Inflammatory macrophage (primary cell): Measurements from ENCODE around the gene ETFA.
"Not testable (repeated sequence)": the region's sequence is repeated elsewhere in the genome, so short reads cannot be mapped to it uniquely, and the experiment has no call there.

Experiments
- DNase-seq, 2 donors: peaks; one replicate each; pipeline ENCODE4 v3.0.0-alpha.2; 2020 to 2022

ETFA gene

DNA sequence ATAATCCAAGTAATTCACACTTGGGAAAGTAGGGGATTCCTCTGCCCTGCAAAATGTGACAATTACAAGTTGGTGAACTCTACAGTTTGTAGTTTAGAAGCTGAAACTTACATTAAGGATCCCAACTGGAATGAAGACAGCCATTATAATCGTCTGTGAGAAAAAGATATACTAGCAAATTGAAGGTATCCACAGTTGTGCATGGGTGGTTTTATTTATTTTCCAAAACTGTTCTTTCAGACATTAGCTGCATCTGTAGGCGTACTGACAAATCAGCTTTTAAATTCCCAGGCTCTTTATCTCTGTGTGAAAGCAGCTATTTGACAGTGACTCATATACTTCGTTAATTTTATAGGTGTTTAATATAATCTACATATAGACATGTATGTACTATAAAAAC is 12.8 kb upstream of the ETFA start:
- DNase-seq = no peak

DNA sequence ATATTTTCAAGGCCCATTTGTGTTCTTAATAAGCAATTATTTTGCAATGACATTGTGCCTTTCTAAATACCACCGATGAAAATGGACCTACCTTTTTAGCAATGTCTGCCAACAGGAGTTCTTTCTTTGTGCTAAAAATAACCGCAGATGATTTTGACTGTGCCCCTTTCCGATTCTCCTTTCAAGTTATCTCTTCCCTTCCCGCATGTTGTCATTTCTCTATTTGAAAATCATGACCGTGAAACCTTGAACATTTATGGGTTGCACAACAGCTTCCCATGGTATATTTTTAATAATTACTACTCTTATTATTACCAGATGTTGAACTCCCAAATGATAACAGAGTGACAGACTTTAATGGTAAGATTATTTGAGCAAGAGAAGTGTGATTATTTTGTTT is 10.3 kb upstream of the ETFA start:
- DNase-seq = no peak

DNA sequence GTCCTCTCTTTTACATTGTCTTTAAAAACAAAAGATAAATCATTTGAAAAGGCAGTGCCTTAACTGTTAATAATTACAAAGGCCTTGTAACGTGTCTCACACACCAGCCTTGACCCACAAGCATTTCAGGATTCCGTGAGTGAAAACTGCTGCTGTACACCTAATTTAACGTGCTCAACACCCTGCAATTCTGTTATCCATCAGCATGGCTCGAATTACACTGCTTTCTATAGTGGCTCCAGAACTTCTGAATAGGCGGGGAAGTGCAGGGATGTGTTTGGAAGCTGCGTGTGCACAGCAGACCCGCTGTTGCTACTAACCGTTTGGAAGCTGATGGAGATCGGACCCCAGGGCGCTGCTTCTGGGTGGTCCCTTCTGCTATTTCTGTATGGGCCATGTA is 9.9 kb upstream of the ETFA start:
- no peak for DNase-seq

DNA sequence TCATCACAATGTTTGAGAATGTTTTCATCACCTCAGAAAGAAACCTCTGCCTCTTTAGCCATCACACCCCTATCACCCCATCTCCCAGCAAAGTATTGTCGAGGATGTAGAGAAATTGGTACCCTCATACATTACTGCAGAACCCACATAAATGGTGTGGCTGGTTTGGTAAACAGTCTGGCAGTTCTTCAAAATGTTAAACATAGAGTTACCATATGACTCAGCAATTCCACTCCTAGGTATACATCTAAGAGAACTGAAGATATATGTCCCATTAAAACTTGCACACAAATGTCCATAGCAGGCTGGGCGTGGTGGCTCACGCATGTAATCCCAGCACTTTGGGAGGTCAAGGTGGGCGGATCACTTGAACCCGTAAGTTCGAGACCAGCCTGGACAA is 8.7 kb upstream of the ETFA start:
- DNase-seq = no peak

DNA sequence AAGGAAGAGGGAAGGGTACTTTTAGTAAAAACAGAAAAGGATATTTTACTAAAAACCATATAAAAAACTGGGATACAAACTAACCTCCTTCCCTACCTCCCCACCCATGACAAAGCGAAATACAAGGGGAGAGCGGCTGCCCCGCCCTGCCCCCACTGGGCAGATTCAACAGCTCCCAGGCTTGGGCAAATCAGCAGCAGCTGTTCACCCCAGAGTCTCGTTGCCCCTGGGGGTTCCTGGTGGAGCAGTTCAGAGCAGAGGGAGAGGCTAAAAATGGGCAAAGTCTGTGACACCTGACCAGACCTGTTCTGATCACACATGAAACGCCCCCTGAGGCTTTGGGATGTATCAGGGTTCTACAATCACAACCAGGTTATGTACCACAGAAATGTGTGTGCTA is 2.5 kb upstream of the ETFA start:
- DNase-seq = no peak

DNA sequence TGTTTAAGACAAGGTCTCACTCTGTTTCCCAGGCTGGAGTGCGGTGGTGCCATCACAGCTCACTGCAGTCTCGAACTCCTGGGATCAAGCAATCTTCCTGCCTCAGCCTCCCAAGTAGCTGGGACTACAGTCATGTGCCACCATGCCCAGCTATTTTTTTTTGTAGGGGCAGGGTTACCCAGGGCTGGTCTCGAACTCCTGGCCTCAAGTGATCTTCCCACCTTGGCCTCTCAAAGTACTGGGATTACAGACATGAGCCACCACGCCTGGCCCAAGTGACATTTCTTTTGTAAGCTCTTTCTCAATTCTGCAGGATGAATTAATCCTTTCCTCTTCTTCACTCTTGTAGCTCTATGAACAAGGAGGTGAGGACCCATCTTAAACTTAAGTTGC is 1.9 kb upstream of the ETFA start:
- DNase-seq = not testable (repeated sequence)

DNA sequence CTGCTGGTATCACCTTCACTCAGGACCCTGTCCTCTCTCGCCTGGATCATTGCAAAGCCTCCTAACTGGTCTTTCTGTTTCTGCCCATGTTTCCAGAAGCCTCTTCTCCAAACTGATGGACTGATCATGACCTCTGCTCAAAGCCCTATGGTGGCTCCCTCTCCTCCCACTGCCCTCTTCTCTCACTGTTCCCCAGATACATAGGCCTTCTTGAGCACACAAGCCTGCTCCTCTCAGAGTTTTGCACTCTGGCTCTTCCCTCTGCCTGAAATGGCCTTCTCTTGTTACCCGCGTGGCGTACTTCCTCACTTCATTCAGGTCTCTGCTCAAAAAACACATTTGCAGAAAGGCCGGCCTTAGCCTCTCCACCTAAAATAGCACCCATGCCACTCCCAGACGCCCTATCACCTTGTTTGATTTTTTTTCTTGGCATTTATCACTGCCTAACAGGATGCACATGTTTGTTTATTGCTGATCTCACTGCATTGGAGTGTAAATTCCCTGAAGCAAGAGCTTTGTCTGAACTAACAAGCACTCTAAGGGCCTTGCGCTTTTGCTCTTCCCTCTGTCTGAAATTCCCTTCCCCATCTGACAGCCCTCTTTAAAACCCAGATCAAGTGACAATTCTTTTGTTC is 1.4 kb upstream of the ETFA start:
- no peak for DNase-seq

DNA sequence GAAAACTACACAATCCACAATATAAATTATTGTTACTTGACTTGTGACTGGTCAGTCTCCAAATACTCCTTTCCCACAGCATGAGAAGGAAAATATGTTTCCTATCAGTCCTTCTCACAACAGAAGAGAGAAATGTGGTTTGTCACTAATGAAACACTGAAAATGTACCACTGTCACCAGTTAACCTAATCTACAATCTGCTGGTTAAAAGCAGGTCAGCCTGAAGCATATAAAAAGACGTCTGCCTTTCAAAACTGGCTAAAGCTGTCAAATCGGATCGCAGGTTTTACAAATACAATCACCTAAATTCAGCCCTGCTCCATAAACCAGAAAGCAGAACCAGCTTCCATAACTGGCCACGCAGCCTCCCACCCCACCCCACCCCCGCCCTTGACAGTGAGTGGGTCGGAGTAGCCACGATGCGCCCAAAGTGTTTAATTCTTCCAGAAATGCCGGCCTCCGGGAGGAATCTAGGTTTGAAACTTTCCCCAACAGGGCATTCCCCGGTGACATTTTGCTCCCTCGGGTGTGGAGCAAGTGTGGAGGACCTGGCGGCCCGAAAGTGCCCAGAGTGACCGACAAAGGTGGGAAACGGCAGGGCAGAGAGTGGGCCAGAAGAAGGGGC is 682 bp downstream of the ETFA start:
- DNase-seq = peak; percentile 35 to 64

DNA sequence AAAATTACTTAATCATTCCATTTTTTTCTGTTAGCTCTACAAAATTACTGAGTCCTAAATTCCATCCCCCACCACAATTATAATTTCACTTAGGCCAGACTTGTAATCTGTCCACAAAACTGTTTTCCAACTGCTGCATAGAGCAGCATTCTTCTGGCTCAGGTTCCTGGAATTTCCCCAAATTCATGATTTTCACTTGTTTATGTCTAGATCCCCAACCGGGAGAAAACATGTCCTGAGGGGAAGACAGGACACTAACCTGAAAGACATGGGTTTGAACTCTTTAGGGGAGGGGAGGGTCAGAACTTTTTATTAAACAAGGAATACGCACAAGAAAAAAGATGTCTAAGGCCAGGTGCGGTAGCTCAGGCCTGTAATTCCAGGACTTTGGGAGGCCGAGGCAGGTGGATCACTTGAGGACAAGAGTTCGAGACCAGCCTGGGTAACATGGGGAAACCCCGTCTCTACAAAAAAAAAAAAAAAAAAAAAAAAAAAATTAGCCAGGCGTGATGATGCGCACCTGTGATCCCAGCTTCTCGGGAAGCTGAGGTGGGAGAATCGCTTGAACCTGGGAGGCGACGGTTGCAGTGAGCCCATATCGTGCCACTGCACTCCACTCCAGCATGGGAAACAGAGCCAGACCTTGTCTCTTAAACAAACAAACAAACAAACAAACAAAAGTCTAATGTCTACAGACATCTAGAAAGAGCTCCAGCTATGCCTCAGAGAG is 1.5 kb downstream of the ETFA start:
- DNase-seq = no peak

DNA sequence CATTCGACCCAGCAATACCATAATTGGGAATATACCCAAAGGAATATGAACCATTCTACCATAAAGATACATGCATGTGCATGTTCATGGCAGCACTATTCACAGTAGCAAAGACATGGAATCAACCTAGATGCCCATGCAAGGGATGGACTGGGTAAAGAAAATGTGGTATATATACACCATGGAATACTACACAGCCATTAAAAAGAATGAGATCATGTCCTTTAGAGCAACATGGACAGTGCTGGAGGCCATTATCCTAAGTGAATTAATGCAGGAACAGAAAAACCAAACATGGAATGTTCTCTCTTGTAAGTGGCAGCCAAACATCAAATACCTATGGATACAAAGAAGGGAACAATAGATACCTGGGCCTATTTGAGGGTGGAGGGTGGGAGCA is 7.4 kb downstream of the ETFA start:
- DNase-seq = no peak

DNA sequence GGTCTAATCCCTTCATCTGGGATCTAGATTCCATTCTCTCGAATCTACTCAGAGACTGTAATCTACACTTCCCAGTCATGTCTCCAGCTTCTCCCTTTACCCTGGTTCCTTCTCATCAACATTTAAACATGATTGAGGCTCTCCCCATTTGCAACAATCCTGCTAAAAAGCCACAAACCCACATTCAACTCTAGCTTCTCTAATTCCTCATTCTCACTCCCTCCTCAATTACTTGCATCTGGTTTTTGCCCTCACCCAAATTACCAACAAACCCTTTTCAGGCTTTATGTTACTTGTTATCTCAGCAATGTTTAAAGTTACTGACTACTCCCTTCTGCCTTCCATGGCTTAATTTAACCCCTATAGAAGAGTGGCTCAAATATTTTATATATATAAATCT is 11.5 kb downstream of the ETFA start:
- peak; percentile 25 to 41 for DNase-seq

DNA sequence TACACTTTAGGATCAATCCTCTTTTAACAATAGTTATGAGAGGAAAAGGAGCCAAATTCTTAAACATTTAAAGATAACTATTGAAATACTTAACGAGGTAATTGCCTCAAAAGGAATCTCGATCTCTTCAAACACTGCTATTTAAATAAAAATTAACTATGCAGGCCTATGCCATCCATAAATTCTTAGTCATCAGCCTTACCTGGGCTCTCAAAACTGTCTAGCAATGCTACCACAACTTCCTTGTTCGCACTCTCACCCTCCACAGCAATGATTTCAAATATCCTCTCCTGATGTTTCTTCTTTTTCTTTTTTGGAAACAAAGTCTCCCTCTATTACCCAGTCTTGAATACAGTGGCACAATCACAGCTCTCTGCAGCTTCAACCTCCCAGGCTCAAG is 12.3 kb downstream of the ETFA start:
- DNase-seq = no peak

DNA sequence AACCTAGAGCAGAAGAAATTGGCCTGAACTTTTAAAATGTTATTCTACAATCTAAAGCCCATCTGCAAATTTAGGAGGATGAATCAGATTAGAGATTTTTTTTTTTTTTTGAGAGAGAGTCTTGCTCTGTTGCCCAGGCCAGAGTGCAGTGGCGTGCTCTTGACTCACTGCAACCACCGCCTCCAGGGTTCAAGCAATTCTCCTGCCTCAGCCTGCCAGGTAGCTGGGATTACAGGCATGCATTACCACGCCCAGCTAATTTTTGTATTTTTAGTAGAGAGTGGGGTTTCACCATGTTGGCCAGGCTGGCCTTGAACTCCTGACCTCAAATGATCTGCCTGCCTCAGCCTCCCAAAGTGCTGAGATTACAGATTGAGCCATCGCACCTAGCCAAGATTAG is 13.3 kb downstream of the ETFA start:
- DNase-seq = not testable (repeated sequence)

DNA sequence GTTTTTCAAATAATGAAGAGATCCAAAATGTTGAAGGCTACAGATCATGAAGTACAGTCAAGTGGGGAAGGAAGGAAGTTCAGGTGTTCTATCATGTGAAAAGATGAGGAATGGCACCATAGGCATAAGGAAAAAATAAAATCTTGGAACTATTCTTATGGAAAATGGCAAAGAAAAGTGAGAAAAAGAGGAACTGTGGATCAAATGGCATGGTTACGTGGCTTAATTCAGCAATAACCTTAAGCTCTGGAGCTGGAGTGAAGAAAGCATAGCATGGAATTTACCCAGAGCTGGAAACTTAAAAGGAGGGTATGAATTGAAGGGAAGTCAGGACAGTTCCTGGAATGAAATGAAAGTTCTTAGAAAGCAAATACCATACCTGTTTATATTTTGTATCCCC is 14.4 kb downstream of the ETFA start:
- DNase-seq = no peak

DNA sequence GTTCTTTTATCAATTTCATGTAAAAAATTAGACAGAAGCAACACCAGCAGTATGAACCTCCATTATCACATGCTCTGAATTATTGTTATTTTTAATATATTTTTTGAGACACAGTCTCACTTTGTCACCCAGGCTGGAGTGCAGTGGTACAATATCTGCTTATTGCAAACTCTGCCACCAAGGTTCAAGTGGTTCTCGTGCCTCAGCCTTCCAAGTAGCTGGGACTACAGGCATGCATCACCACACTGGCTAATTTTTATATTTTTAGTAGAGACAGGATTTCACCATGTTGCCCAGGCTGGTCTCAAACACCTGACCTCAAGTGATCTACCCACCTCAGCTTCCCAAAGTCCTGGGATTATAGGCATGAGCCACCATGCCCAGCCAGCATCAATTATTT is 16.8 kb downstream of the ETFA start:
- DNase-seq = not testable (repeated sequence)

DNA sequence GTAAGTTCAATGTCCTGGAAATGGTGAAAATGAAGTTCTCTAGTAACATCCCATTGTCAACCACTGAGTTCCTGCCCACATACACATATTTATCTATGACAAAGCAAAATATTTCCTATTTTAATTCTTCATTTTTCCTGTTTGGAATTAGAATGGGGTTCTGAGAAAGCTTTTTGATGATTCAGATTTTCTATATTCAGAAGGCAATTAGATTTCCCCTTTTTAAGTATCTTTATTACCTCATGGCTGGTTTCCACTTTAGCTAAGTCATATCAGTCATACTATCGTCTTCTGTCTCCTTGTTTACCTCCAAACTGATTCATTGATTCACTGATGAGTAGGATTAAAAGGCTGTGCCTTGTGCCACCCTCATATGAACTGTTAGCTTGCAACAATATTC is 17.9 kb downstream of the ETFA start:
- peak in 1 of 2 donors; percentile 57 for DNase-seq

DNA sequence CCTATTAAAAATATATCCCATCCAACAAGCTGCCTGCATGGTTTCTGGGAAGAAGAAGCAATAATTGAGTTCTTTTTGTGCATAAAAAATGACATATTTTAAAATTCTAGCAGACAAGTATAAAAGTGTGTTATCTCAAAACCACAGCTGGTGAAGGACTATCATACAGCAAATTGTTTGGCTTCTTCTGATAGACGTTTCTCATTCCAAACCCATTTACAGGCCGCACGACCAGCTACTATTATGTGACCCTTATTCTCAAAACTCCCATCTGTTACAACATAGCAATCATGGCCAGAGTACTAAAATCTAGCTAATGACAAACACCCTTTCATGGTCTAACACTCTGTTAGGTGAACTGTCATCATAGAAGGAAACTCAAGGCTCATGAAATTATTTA is 21.7 kb downstream of the ETFA start:
- no peak for DNase-seq

DNA sequence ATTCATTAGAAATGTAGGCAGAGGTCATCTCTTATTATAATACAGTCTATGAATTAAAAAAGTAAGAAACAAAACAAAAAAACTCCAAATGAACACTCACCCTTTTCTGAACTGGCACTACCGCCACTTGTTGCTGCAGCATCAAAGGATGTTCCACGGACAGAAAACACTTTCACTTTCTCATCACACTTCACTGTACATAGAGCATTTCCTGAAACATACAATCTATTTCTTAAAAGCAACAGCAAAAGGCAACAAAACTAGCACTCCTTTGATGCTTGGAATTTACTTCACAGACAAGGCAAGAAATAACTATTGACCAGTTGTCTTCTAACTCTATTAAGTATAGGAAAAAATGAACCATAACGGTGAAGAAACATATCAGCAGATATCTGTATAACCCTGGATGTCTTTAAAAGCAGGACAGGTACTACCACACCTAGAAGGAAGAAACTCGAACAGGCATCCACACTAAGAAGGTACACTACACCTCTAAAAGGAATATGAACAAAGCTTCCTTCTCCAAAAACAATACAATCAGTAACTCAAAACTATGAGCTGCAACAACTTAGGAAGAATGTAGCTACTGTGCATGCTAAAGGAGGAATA is 24.9 kb downstream of the ETFA start:
- no peak for DNase-seq

DNA sequence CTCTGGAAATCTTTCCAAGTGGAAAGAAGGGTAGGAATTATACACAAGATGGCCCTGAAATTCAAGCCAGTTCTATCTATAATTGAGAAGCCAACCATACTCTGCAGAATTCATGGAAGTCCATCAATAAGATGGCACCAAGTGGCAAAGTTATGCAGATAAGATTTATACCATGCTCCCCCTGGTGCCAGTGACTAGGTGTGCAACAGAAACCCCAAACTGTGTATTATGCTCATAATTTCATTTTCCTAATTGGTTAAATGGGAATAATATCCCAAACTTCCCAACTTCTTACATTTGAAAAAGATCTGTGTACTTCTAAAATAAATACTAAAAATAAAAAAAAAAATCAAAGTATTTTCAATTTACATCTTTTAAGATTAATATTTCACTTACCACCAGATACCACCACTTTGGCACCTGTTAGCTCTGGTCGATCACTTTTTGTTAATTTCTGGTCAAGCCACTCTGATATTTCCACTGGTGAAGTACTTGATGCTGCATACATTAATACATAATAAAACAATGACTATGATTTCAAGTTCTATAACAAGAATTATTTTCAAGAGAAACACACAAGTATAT is 25.9 kb downstream of the ETFA start:
- peak in 1 of 2 donors; percentile 5 for DNase-seq

DNA sequence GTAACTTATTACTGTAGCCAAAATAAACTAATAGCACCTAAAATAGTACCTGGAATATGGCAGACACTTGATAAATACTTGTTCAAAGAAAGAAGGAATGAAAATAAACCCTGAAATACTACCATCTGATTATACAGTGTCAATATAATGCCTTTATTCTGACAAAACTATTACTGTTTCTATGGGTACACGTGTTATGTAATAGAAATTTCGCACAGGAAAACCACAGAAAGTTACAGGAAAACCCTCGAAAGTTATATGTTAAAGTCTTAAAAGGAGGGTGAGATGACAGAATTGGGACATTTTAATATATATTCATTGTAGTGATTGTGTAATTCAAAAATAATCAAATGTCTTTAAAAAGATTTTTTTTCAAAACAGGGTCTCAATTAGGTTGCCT is 28.8 kb downstream of the ETFA start:
- no peak for DNase-seq

DNA sequence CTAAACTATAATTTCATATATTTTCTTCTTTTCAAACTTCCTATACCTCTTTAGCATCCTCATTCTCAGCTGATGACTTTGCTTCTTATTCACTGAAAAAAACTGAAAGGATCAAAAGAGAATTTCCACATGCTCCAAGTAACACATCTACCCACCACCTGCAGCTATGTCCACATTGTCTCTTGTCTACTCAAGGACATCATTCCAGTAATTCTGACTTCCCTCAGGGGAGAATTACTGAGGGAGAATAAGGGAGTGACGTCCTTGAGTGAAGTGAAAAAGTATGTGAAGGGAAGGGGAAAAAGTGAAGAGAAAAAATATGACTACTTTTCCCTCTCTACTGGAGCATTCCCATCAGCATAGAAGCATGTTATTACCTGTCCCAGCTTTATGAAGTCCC is 32.6 kb downstream of the ETFA start:
- DNase-seq = no peak

DNA sequence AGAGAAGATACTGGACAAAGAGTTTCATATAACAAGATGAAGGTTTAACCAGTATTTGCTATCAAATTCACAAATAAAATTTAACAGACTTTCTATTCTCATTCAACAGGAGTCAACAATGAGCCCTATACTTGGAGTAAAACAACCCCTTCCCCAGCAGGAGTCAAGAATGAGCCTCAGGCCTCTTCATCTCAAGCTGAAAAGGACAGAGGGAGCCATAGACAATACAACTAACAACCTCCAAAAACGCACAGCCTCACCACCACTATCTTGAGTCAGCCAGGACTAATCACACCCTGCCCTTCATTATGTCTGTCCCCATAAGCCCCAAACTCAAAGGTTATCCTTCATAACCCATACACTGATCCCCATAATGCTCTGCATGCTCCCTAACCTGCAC is 36.4 kb downstream of the ETFA start:
- no peak for DNase-seq

DNA sequence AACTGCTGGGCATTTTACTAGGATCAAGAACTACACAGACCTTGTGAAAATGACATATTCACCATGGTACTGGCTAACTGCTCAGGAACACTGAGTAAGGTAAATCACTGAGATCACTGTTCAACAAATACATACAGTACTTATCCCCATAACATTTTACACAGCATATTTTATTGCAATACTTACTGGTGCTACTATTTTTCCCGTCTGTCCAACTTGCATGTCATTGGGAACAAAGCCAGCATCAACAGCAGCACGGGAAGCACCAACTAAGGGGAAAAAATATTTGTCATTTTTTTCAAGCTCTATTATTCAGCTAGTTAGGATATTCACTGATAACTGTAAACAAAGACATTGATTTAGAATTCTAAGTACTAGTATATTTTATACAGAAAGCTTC is 37.0 kb downstream of the ETFA start:
- DNase-seq = no peak

DNA sequence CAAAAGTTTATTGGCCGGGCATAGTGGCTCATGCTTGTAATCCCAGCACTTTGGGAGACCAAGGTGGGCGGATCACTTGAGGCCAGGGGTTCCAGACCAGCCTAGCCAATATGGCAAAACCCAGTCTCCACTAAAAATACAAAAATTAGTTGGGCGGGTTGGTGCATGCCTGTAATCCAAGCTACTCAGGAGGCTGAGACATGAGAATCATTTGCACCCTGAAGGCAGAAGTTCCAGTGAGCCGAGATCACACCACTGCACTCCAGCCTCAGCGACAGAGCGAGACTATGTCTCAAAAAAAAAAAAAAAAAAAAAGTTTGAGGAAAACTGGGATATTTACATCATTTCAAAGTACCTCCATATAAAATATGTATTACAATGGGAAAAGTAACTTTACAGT is 40.4 kb downstream of the ETFA start:
- no peak for DNase-seq
